DND-41 (cell line): ENCODE measurements around the gene PLCD1.

ENCODE experiments used
- ATAC-seq: fragments of 200-7000 bp; cut with Tn5 transposase; 3 replicates; pipeline ENCODE4 v1.9.1; 2021; ENCODE audit warnings: low read depth; ENCODE audit not compliant: insufficient read depth
- DNase-seq: peaks from one replicate; pipeline ENCODE4 v3.0.0-alpha.2; 2020
- H2AFZ ChIP-seq: 2 replicates; pipeline ENCODE4 v1.6.0; 2012; ENCODE audit warnings: low read depth, low read length
- H3K27ac ChIP-seq: 2 replicates; pipeline ENCODE4 v1.5.1; 2012; ENCODE audit warnings: low read length, inconsistent platforms
- H3K27me3 ChIP-seq: fragments of 200-600 bp; sonication (generic); 2 replicates; pipeline ENCODE4 v1.6.0; 2012; ENCODE audit warnings: low read length, mild to moderate bottlenecking, inconsistent platforms; ENCODE audit not compliant: insufficient read depth, poor library complexity
- H3K36me3 ChIP-seq: 2 replicates; pipeline ENCODE4 v1.5.1; 2012; ENCODE audit warnings: low read length, inconsistent platforms; ENCODE audit not compliant: insufficient read depth
- H3K4me1 ChIP-seq: 2 replicates; pipeline ENCODE4 v1.5.1; 2012; ENCODE audit warnings: mild to moderate bottlenecking, low read length; ENCODE audit not compliant: insufficient read depth
- H3K4me2 ChIP-seq: 2 replicates; pipeline ENCODE4 v1.6.0; 2012; ENCODE audit warnings: mild to moderate bottlenecking, moderate library complexity, low read length, inconsistent platforms; ENCODE audit not compliant: insufficient read depth
- H3K4me3 ChIP-seq, 2 experiments: fragments of 200-600 bp in 1 of 2; shearing (Covaris generic) in 1 of 2; 2 replicates each; pipeline ENCODE4 v1.5.1; 2012 to 2016; ENCODE audit warnings: inconsistent platforms in 2 of 2, low read length in 2 of 2, mild to moderate bottlenecking in 2 of 2, low read depth in 1 of 2, moderate library complexity in 1 of 2
- H3K79me2 ChIP-seq: 2 replicates; pipeline ENCODE4 v1.6.0; 2012; ENCODE audit warnings: low read length, inconsistent platforms; ENCODE audit not compliant: insufficient read depth
- H3K9ac ChIP-seq: 2 replicates; pipeline ENCODE4 v1.6.0; 2012; ENCODE audit warnings: low read depth, mild to moderate bottlenecking, inconsistent platforms, low read length, moderate library complexity
- H3K9me3 ChIP-seq: 2 replicates; pipeline ENCODE4 v1.5.1; 2012; ENCODE audit warnings: low read length, moderate library complexity, mild to moderate bottlenecking, inconsistent platforms; ENCODE audit not compliant: insufficient read depth, severe bottlenecking
- H4K20me1 ChIP-seq: 2 replicates; pipeline ENCODE4 v1.6.0; 2012; ENCODE audit warnings: low read length; ENCODE audit not compliant: insufficient read depth
- EZH2 ChIP-seq: IDR thresholded peaks from 3 replicates; pipeline ENCODE4 v1.6.1; 2012; ENCODE audit warnings: borderline replicate concordance, low read depth, mild to moderate bottlenecking, moderate library complexity, low read length, inconsistent platforms; ENCODE audit not compliant: severe bottlenecking
- TF ChIP-seq, protein P1 (sequence below): IDR thresholded peaks from 2 replicates; pipeline ENCODE4 v1.5.1; 2012; ENCODE audit warnings: borderline replicate concordance, low read length, moderate library complexity, mild to moderate bottlenecking; ENCODE audit not compliant: poor library complexity, severe bottlenecking; ENCODE audit errors: extremely low read depth

PLCD1 gene

DNA sequence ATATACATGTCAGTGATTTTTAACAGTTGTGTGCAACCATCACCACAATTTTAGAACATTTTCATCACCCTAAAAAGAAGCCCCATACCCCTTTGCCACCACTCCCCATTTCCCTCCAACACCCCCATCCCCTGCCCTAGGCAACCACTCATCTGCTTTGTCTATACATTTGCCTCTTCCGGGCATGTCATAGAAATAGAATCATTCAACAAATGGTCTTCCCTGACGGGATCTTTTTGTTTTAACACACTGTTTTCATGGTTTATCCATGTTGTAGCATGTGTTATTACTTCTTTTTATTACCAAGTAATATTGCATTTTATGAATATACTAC lies 34.8 kb downstream of the PLCD1 start:
- DNase-seq = no peak
- Histone ChIP-seq H3K4me2 (peak overlapping the region; percentile 85), H3K9me3 (no peaks in the 10 kb centered on the region), H4K20me1 (0 out of 2 replicates have a peak, but pooled peaks cover 5% of the 10 kb centered on the region), H3K36me3 (peaks cover 42% of the 10 kb centered on the region), H3K79me2 (peaks cover 18% of the 10 kb centered on the region), H3K27ac (peak overlapping the region; percentile 92), H2AFZ (peak overlapping the region; percentile 94), H3K27me3 (no peaks in the 10 kb centered on the region), H3K4me3 (peak overlapping the region; percentile 38 to 75; a peak in 3 of 4 replicates), H3K9ac (peak overlapping the region; percentile 70), H3K4me1 (peaks cover 30% of the 10 kb centered on the region)
- TF ChIP-seq, protein P1, sequence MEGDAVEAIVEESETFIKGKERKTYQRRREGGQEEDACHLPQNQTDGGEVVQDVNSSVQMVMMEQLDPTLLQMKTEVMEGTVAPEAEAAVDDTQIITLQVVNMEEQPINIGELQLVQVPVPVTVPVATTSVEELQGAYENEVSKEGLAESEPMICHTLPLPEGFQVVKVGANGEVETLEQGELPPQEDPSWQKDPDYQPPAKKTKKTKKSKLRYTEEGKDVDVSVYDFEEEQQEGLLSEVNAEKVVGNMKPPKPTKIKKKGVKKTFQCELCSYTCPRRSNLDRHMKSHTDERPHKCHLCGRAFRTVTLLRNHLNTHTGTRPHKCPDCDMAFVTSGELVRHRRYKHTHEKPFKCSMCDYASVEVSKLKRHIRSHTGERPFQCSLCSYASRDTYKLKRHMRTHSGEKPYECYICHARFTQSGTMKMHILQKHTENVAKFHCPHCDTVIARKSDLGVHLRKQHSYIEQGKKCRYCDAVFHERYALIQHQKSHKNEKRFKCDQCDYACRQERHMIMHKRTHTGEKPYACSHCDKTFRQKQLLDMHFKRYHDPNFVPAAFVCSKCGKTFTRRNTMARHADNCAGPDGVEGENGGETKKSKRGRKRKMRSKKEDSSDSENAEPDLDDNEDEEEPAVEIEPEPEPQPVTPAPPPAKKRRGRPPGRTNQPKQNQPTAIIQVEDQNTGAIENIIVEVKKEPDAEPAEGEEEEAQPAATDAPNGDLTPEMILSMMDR = no peak
- TF ChIP-seq EZH2 = no peak
- peak; percentile 27 for ATAC-seq

DNA sequence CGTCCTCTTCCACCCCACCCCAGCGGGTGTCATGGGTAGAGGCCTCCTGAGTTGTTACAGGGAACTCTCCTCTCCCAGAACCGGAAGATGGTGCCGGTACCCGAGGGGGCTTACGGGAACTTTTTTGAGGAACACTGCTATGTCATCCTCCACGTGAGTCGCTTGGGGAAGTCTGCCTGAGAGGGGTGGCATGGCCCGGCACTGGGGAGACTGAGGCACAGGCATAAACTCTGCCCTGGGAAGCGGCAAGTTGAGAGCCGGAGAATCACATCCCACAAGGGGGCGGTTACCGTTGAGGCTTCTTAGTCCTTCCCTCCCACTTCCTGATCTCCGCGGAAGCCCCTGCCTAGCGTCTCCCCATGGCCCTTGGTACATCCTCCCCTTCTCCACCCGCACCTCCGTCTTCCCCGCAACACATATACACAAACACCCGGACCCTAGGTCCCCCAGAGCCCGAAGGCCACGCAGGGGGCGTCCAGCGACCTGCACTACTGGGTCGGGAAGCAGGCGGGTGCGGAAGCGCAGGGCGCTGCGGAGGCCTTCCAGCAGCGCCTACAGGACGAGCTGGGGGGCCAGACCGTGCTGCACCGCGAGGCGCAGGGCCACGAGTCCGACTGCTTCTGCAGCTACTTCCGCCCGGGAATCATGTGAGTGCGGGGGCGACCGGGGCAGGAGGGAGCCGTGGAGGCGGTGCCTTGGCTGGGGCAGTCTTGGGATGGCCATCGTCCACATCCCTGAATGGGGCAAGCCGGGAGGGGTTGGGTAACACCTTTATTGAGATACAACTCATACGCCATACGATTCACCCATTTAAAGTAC lies 35.4 kb downstream of the PLCD1 start:
- peak overlapping the region; percentile 85 for H3K4me2 ChIP-seq
- H3K79me2 ChIP-seq = peaks cover 18% of the 10 kb centered on the region
- H3K27ac ChIP-seq = peak overlapping the region; percentile 92
- 0 out of 2 replicates have a peak, but pooled peaks cover 5% of the 10 kb centered on the region for H4K20me1 ChIP-seq
- peak overlapping the region; percentile 94 for H2AFZ ChIP-seq
- TF ChIP-seq, protein P1 = peak; percentile 11
- no peak for TF ChIP-seq EZH2
- H3K36me3 ChIP-seq = peaks cover 37% of the 10 kb centered on the region
- peak overlapping the region; percentile 70 for H3K9ac ChIP-seq
- no peaks in the 10 kb centered on the region for H3K27me3 ChIP-seq
- H3K4me1 ChIP-seq = peaks cover 30% of the 10 kb centered on the region
- ATAC-seq = peak; percentile 84
- peak overlapping the region; percentile 38 to 75; a peak in 3 of 4 replicates for H3K4me3 ChIP-seq
- H3K9me3 ChIP-seq = no peaks in the 10 kb centered on the region
- peak; percentile 83 for DNase-seq

DNA sequence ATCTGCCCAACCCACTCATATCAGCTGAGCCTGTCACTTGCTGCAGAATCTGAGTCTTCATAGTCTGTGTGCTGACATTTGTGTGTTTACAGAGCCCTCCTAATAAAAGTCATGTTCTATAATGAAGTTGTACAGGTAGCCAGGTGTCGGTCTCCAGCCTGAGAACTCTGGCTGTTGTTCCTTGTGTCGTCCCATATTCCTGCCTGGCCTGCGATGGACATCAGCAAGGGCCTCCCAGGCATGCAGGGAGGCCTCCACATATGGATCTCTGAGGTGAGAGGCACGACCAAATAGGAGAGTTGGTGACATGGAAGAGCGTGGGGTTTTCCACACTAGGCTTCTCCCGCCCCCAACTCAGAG lies 36.0 kb downstream of the PLCD1 start:
- no peaks in the 10 kb centered on the region for H3K9me3 ChIP-seq
- DNase-seq = no peak
- H3K4me1 ChIP-seq = peaks cover 30% of the 10 kb centered on the region
- H3K27ac ChIP-seq = peak overlapping the region; percentile 92
- H3K4me2 ChIP-seq = peak overlapping the region; percentile 85
- no peak for TF ChIP-seq EZH2
- TF ChIP-seq, protein P1 = no peak
- no peaks in the 10 kb centered on the region for H3K27me3 ChIP-seq
- H3K4me3 ChIP-seq = peak overlapping the region; percentile 38 to 75; a peak in 3 of 4 replicates
- peaks cover 18% of the 10 kb centered on the region for H3K79me2 ChIP-seq
- peak overlapping the region; percentile 70 for H3K9ac ChIP-seq
- no peak for ATAC-seq
- peak overlapping the region; percentile 94 for H2AFZ ChIP-seq
- H3K36me3 ChIP-seq = peaks cover 33% of the 10 kb centered on the region
- H4K20me1 ChIP-seq = 0 out of 2 replicates have a peak, but pooled peaks cover 5% of the 10 kb centered on the region
